PC-9 (cell line): ENCODE results near the gene HTR7.

Experiments used
- CTCF ChIP-seq: fragments of 200-600 bp; sonication (generic); conservative IDR thresholded peaks from 2 replicates; pipeline ENCODE4 v1.6.1; 2017; ENCODE audit warnings: mixed run types, antibody characterized with exemption, mild to moderate bottlenecking, moderate library complexity
- EZH2 ChIP-seq: fragments of 200-600 bp; sonication (generic); IDR thresholded peaks from 2 replicates; pipeline ENCODE4 v1.8.0; 2017; ENCODE audit warnings: antibody characterized with exemption, low read depth

GRCh38 chr10:90695915-90696676, 161.7 kb downstream of the HTR7 start:
- no peak for TF ChIP-seq CTCF
- no peak for TF ChIP-seq EZH2
